ENCODE data around the gene RASA1.
A peak's percentile ranks its signal among the peaks of the same experiment; 100 is the strongest.

The RASA1 gene

DNA sequence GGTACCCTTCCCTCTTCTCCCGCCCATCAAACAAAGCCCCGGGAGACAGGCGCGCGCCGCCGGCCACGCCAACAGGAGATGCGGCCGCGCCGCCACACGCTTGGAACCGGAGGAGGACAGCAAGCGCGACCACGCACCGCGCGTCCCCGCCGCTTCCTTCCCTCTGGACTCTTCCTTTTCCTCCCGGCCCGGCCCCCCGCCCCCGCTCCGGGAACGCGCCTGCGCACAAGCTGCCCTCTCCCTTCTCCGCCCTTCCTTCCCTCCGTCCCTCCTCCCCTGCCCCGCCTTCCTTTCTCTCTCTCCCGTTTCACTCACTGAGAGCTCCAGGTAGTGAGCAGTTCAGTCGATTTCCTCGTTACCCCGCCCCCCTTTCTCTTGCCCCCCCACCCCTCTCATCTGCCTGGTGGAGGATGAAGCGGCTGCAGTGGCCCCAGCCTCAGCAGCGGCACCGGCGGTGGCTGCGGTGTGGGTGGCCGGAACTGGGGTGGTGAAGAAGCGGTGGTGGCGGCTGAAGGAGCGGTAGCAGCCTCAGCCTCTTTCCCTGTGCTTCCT is at the start of gene RASA1:
TSS of gene RASA1 (plus strand) at position 310 of the 552 bp plus-strand sequence. CDS start 569 bp downstream, outside the sequence.
- H3K27ac Mint-ChIP-seq = peak within 1 kb of the TSS; percentile 92
- H3K27me3 Mint-ChIP-seq = no peaks in the 10 kb centered on the region
- DNase-seq (ENCODE audit: low spot score in 2 of 2) (peak; percentile 37 to 56), ATAC-seq (ENCODE audit: low read depth) (peak; percentile 67)
- no peaks in the 10 kb centered on the region for H3K9me3 Mint-ChIP-seq
- H3K4me3 Mint-ChIP-seq = peak within 1 kb of the TSS; percentile 95
- H3K36me3 Mint-ChIP-seq = no peaks in the 10 kb centered on the region
- peaks cover 18% of the 10 kb centered on the region for H3K4me1 Mint-ChIP-seq

DNA sequence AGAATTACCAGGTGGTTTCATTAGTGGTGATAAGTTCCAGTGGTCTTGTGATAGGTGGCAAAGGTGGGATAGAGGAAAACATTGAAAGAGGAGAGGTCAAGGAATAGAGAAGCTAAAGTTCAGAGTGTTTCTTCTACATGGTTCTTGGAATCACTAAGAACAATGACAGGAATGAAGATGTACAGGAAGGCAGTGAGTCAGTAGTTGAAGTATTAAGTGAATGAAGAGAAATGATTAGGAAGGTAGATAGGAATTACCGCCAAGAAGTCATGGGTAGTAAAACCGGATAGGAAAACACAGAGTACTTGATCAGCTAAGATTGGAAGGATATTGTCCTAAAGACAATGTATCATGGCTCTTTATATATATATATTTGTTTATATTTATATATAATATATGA is 37.9 kb upstream of the RASA1 start:
- ATAC-seq (ENCODE audit: low read depth) (no peak), DNase-seq (ENCODE audit: low spot score in 2 of 2) (no peak)
- Mint-ChIP-seq H3K27me3 (no peaks in the 10 kb centered on the region), H3K4me1 (peaks cover 7% of the 10 kb centered on the region), H3K4me3 (no peak overlapping the region), H3K9me3 (no peaks in the 10 kb centered on the region), H3K36me3 (no peaks in the 10 kb centered on the region), H3K27ac (no peak overlapping the region)

DNA sequence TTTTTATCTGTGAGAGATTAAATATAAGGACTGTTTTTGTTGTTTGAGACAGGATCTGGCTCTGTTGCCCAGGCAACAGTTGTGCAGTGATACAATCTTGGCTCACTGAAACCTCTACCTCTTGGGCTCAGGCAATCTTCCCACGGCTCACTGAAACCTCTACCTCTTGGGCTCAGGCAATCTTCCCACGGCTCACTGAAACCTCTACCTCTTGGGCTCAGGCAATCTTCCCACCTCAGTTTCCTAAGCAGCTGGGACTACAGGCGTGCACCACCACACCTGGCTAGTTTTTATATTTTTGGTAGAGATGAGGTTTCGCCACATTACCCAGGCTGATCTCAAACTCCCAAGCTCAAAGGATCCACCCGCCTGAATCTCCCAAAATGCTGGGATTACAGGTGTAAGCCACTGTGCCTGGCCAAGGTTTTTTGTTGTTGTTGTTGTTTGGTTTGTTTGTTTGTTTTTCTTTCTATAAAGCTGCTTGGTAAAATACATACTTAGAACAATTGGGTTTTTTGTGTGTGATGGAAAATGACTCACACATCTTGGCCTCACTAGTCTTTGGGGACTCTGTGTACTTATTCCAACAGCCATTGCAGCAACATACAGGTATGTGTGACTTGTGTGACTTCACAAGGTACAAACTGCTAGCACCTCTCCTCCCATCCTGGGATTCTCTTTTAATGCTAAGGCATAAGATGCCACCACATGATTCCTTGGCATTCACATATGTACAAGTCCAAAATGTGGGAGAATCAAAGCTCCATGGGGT is 36.5 kb upstream of the RASA1 start:
- no peak for DNase-seq (ENCODE audit: low spot score in 2 of 2)
- H3K4me3 Mint-ChIP-seq = no peak overlapping the region
- H3K27ac Mint-ChIP-seq = no peak overlapping the region
- ATAC-seq (ENCODE audit: low read depth) = no peak
- H3K27me3 Mint-ChIP-seq = no peaks in the 10 kb centered on the region
- H3K4me1 Mint-ChIP-seq = peaks cover 7% of the 10 kb centered on the region
- no peaks in the 10 kb centered on the region for H3K9me3 Mint-ChIP-seq
- no peaks in the 10 kb centered on the region for H3K36me3 Mint-ChIP-seq

DNA sequence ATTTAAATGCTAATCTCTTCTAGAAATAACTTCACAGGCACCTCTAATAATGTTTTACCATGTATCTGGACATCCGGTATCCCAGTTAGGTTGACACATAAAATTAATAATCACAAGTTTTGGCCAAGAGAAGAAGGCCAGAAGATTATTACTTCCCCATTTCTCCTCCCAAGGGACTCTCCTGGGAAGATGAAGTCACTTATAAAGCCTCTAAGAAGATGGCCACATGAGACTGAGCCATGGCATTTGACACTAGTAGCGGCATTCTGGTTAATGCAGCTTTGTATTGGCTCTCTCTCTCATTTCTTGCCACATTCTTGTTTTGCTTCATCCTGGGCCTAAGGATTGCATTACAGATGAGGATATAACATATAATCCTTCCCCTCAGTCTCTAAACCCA is 34.5 kb upstream of the RASA1 start:
- ATAC-seq (ENCODE audit: low read depth) (peak; percentile 44), DNase-seq (ENCODE audit: low spot score in 2 of 2) (no peak)
- H3K27me3 Mint-ChIP-seq = no peaks in the 10 kb centered on the region
- no peaks in the 10 kb centered on the region for H3K9me3 Mint-ChIP-seq
- no peak overlapping the region for H3K4me3 Mint-ChIP-seq
- no peaks in the 10 kb centered on the region for H3K36me3 Mint-ChIP-seq
- H3K27ac Mint-ChIP-seq = no peak overlapping the region
- H3K4me1 Mint-ChIP-seq = peaks cover 7% of the 10 kb centered on the region

DNA sequence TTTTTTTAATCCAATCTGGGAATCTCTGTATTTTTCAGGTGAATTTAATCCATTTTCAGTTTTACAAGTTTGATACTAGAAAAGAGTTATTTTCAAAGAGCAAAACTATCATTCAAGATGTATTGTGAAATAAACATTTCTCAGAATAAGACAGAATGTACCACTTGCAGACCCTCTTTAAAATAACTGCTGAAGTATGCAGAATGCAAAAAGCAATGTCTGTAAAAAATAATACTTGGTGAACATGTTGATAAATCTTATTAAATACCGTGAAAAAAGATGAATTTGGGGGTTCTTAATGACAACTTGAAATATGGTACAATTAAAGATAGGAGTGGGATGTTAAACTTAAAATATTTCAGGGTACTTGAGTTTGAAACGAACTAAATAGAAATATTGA is 26.1 kb upstream of the RASA1 start:
- Mint-ChIP-seq H3K4me1 (peaks cover 2% of the 10 kb centered on the region), H3K27ac (no peak overlapping the region), H3K9me3 (no peaks in the 10 kb centered on the region), H3K4me3 (no peak overlapping the region), H3K36me3 (no peaks in the 10 kb centered on the region), H3K27me3 (no peaks in the 10 kb centered on the region)
- DNase-seq (ENCODE audit: low spot score in 2 of 2) = no peak
- no peak for ATAC-seq (ENCODE audit: low read depth)

DNA sequence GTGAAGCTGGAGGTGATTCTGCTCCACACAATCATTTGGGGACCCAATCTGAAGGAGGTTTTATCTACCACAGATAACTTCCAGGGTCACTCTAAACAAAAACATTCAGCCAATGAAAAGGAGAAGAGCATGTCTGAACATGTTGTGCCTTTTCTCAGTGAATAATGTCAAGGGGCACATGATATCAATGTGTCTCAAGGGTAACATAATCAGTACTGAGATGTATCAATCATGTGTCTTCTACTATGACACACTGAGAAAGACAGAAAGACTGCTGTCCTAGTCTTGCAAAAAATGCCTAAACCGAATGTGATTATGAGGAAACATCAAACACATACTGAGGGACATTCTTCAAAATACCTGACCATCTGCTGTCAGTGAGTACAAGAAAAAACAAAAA is 25.4 kb upstream of the RASA1 start:
- H3K9me3 Mint-ChIP-seq = no peaks in the 10 kb centered on the region
- no peak overlapping the region for H3K4me3 Mint-ChIP-seq
- peaks cover 2% of the 10 kb centered on the region for H3K4me1 Mint-ChIP-seq
- no peaks in the 10 kb centered on the region for H3K36me3 Mint-ChIP-seq
- DNase-seq (ENCODE audit: low spot score in 2 of 2) (no peak), ATAC-seq (ENCODE audit: low read depth) (no peak)
- no peaks in the 10 kb centered on the region for H3K27me3 Mint-ChIP-seq
- H3K27ac Mint-ChIP-seq = no peak overlapping the region

DNA sequence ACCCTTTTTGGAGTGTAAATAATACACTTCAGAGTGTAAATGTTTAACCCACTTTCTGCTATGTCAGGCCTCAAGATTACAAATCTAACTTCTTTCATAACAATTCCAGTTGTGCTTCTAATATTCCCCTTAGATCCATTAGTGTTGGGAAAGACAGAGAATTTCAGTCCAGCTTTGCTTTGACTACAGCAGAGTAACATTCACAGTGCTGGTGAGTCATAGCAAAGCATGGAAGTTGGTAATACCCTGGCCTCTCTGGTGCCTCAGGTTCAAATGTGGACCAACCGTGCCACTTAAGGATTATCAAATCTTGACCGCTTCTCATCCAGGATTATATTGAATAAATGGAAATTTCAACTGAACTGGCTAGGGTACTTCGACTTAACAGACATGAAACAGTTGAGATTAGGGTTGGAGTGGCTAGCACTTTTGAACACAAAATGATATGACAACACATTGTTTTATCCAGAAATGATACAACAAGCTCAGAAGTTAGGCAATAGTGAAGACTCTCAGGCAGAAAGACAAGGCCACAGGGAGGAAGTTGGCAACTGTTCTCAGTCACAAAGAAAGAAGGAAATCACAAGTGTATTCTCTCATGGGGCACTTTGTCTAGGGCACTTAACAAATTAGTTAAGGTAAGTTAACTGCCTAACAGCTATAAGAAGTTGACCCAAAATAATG is 24.4 kb upstream of the RASA1 start:
- H3K9me3 Mint-ChIP-seq = no peaks in the 10 kb centered on the region
- H3K36me3 Mint-ChIP-seq = no peaks in the 10 kb centered on the region
- ATAC-seq (ENCODE audit: low read depth) (no peak), DNase-seq (ENCODE audit: low spot score in 2 of 2) (no peak)
- H3K27ac Mint-ChIP-seq = peak overlapping the region; percentile 58
- no peak overlapping the region for H3K4me3 Mint-ChIP-seq
- peaks cover 2% of the 10 kb centered on the region for H3K4me1 Mint-ChIP-seq
- no peaks in the 10 kb centered on the region for H3K27me3 Mint-ChIP-seq

DNA sequence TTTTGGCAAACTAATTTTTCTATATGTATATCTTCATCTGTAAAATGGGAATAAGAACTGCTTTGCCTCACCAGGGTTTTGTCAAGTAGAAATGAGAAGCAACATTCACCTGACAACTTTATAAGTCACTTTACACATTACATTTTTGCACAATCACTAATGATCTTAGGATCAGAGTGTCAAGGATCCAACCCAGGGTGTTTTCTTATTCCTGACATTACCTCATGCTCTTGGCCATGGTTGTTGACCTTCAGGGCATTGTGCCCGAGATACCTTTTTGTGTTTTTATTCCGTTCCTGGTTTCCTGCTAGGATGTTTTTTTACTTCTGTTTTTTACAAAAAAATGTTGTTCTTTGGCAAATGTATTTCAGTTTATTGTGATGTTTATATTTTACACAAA is 22.2 kb upstream of the RASA1 start:
- Mint-ChIP-seq H3K27ac (no peak overlapping the region), H3K9me3 (no peaks in the 10 kb centered on the region), H3K4me3 (no peak overlapping the region), H3K36me3 (no peaks in the 10 kb centered on the region), H3K27me3 (no peaks in the 10 kb centered on the region), H3K4me1 (peaks cover 2% of the 10 kb centered on the region)
- no peak for ATAC-seq (ENCODE audit: low read depth)
- no peak for DNase-seq (ENCODE audit: low spot score in 2 of 2)

DNA sequence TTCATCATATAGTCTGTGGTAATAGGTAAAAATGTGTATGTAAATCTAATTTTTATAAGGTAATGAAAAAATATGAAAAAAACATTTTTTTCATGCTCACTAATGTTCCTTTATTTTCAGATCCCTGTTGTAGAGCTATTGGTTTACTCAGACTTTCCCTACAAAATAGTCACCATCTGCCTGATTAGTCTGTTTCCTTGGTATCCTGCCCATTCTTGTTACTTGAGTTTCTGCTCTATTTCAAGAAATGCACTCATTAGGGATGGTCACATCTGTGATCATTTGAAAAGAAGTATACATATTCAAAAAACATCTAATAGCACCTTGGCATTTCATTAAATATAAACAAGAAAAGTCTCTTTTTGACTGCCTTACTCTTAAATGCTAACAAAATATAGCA is 21.6 kb upstream of the RASA1 start:
- Mint-ChIP-seq H3K36me3 (no peaks in the 10 kb centered on the region), H3K4me1 (peaks cover 2% of the 10 kb centered on the region), H3K27ac (no peak overlapping the region), H3K9me3 (no peaks in the 10 kb centered on the region), H3K27me3 (no peaks in the 10 kb centered on the region), H3K4me3 (no peak overlapping the region)
- no peak for DNase-seq (ENCODE audit: low spot score in 2 of 2)
- no peak for ATAC-seq (ENCODE audit: low read depth)

DNA sequence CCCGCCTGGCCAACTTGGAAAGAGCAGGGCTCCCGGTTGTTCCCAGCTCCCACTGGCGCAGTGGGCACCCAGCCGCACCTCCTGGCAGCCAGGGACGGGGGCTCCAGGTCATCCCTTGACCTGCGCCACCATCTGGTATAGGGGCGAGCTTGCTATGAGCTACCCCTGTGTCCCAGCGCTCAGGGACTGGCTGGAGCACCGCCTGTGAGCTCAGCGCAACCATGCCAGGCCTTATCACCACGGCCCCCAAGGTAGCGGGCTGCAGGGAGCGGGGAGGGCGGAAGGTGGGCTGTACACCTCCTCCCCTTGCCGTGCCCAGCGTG is 15.4 kb upstream of the RASA1 start:
- no peaks in the 10 kb centered on the region for H3K4me1 Mint-ChIP-seq
- DNase-seq (ENCODE audit: low spot score in 2 of 2) (no peak), ATAC-seq (ENCODE audit: low read depth) (no peak)
- H3K27ac Mint-ChIP-seq = no peak overlapping the region
- H3K27me3 Mint-ChIP-seq = no peaks in the 10 kb centered on the region
- no peaks in the 10 kb centered on the region for H3K36me3 Mint-ChIP-seq
- H3K4me3 Mint-ChIP-seq = no peak overlapping the region
- H3K9me3 Mint-ChIP-seq = no peaks in the 10 kb centered on the region

DNA sequence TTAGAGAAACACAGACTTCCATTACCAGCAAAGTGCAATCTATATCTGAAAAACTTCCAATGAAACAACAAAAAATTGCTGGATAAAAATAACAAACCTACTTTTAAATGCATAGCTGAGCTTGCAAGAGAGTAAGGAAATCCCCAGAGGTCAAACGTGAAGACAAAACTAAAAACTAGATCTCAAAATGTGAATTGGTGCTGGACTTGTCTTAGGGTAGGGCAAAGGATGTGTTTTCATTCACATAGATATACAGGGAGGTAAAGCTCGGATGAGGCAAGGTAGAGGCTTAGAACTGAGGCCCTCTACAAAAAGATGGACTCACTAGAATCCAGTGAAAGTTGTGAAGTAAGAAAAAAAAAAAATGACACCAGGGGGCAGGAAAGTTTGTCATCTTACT is 13.6 kb upstream of the RASA1 start:
- no peak for DNase-seq (ENCODE audit: low spot score in 2 of 2)
- Mint-ChIP-seq H3K27ac (no peak overlapping the region), H3K36me3 (no peaks in the 10 kb centered on the region), H3K4me3 (no peak overlapping the region), H3K4me1 (peaks cover 4% of the 10 kb centered on the region), H3K27me3 (no peaks in the 10 kb centered on the region), H3K9me3 (no peaks in the 10 kb centered on the region)
- ATAC-seq (ENCODE audit: low read depth) = no peak

DNA sequence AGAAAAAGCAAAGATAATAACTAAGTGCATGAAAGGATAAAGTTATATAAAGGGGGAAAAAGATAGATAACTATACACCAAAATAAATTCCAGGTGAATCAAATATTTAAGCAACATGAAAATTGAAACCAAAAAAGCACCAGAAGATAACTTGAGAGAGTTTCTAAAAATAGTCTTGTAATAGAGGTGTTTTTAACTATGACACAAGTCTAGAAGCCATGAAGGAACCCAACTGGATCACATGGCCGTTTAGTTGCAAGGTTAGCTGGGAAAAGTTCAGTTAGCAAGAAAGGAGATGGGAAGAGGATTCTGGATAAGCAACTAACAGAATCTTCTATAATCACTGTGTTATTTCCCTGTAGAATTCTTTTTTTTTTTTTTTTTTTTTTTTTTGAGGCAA is 9.2 kb upstream of the RASA1 start:
- Mint-ChIP-seq H3K9me3 (no peaks in the 10 kb centered on the region), H3K36me3 (no peaks in the 10 kb centered on the region), H3K4me1 (peaks cover 4% of the 10 kb centered on the region), H3K27me3 (no peaks in the 10 kb centered on the region), H3K27ac (no peak overlapping the region), H3K4me3 (no peak overlapping the region)
- ATAC-seq (ENCODE audit: low read depth) = no peak
- DNase-seq (ENCODE audit: low spot score in 2 of 2) = no peak

DNA sequence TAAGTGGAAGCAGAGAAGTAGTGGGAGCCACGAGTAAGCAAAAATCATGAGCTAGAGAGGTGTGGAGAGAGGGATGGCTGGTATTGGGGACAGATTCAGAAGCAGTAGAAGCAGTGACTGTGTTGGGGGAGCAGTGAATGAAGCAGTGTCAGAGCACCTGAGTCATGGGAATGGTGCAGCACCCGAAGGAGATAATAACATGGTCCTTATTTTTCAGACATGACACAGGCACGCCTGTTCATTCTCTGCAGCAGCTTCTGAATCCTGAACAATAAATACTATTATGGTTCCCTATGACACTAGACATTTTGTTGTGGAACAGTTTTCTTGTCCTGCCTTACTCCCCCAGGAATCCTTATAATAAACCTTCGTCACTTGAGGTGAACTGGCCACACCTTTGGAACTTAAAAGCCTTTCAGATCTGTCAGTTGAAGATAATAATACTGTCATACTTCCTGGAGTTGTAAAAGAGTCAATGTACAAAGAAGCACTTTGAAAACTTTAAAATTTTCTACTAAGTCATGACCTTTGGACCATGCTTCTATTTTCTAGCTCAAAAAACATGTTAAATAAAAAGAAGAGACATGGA is 7.0 kb upstream of the RASA1 start:
- ATAC-seq (ENCODE audit: low read depth) = no peak
- DNase-seq (ENCODE audit: low spot score in 2 of 2) = no peak

DNA sequence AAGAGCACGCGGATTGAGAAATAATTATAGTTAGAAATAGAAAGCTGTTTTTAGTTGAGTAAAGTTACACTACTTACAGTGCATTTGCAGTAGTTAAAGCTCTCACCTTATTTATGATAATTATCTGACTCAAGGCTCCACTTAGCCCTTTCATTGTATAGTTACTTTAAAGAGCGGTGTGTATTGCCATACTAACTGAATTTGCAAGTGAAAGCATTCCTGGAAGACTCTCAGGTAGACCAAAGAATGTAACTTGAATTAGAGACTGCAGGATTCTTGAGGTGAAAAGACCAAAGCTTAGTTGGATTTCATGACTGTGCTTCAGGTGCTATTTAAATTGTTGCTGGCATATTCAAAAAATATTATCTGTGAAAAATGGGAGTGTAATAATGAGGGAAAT is 4.2 kb upstream of the RASA1 start:
- no peak for DNase-seq (ENCODE audit: low spot score in 2 of 2)
- H3K9me3 Mint-ChIP-seq = no peaks in the 10 kb centered on the region
- H3K27ac Mint-ChIP-seq = peak overlapping the region; percentile 12
- ATAC-seq (ENCODE audit: low read depth) = no peak
- no peaks in the 10 kb centered on the region for H3K36me3 Mint-ChIP-seq
- H3K4me1 Mint-ChIP-seq = peaks cover 8% of the 10 kb centered on the region
- H3K4me3 Mint-ChIP-seq = no peak overlapping the region
- H3K27me3 Mint-ChIP-seq = no peaks in the 10 kb centered on the region

More for the DNA sequence above, 7.0 kb upstream of the RASA1 start:
- H3K36me3 Mint-ChIP-seq = no peaks in the 10 kb centered on the region
- H3K9me3 Mint-ChIP-seq = no peaks in the 10 kb centered on the region
- no peak overlapping the region for H3K27ac Mint-ChIP-seq
- peaks cover 4% of the 10 kb centered on the region for H3K4me1 Mint-ChIP-seq
- H3K27me3 Mint-ChIP-seq = no peaks in the 10 kb centered on the region
- no peak overlapping the region for H3K4me3 Mint-ChIP-seq
